BJ (cell line): ENCODE results near the gene NECAB3. TPM values are rescaled to one million over a fixed set of nuclear protein-coding genes. Genes with fewer than 3 reads are reported as not detected.

Experiments used
- CTCF ChIA-PET: fragments of 350-600 bp; formaldehyde crosslinking; extraction: SDS; loops from one replicate; lab custom pipeline; 2021; ENCODE audit warnings: antibody characterized with exemption, inconsistent platforms; lab: Yijun Ruan, JAX
- POLR2A ChIA-PET: fragments of 300-600 bp; sonication (Branson Sonifier 250); formaldehyde crosslinking; extraction: SDS; loops from one replicate; lab custom pipeline; 2021; ENCODE audit warnings: antibody characterized with exemption; lab: Charles Lee
- DNase-seq: peaks from one replicate; pipeline ENCODE4 v3.0.0-alpha.2; 2011; ENCODE audit warnings: low read depth
- H3K27me3 ChIP-seq: 2 replicates; pipeline ENCODE4 v1.6.0; 2011; ENCODE audit warnings: low read length; ENCODE audit not compliant: control insufficient read depth, insufficient read depth
- H3K36me3 ChIP-seq: 2 replicates; pipeline ENCODE4 v1.5.1; 2011; ENCODE audit warnings: low read length; ENCODE audit not compliant: control insufficient read depth, insufficient read depth
- H3K4me3 ChIP-seq: 2 replicates; pipeline ENCODE4 v1.5.1; 2011; ENCODE audit warnings: low read depth, mild to moderate bottlenecking, control low read depth, low read length
- CTCF ChIP-seq: IDR thresholded peaks from 2 replicates; pipeline ENCODE4 v1.5.1; 2011; ENCODE audit warnings: low read depth, mild to moderate bottlenecking, control low read depth, inconsistent platforms, low read length, moderate library complexity; ENCODE audit not compliant: insufficient read depth
- polyA plus RNA-seq: library from polyadenylated mRNA; depleted of rRNA; stranded (reverse); fragments of >200 nt; gene quantifications from 2 replicates; pipeline ENCODE4 v1.2.3, GENCODE V29; 2011

The NECAB3 gene
- polyA plus RNA-seq, 1 experiment: 20.2 TPM

GRCh38 chr20:33672426-33673113 is 1.7 kb downstream of the NECAB3 start:
- no peak for DNase-seq
- POLR2A ChIA-PET: no interaction called here
- TF ChIP-seq CTCF: no peak
- H3K27me3 ChIP-seq: no peaks in the 10 kb centered on the region
- H3K4me3 ChIP-seq: no peak overlapping the region
- H3K36me3 ChIP-seq: peaks cover 6% of the 10 kb centered on the region
- CTCF ChIA-PET: interaction anchor here (0.8 kb wide), 1 partner anchor 219 kb away, joined by 3 read pairs; no protein-coding TSS in a partner anchor

- H3K36me3 ChIP-seq: peaks cover 6% of the 10 kb centered on the region
- TF ChIP-seq CTCF: no peak
- no peak overlapping the region for H3K4me3 ChIP-seq
- CTCF ChIA-PET: interaction anchor here (0.8 to 1.5 kb wide), 2 partner anchors 214 to 218 kb away, joined by 3 to 4 read pairs; no protein-coding TSS in a partner anchor
- no peaks in the 10 kb centered on the region for H3K27me3 ChIP-seq
- DNase-seq: no peak
- POLR2A ChIA-PET: no interaction called here
These were observed 2.5 kb downstream of the NECAB3 start for GRCh38 chr20:33671573-33672288.

- Histone ChIP-seq H3K36me3 (peaks cover 6% of the 10 kb centered on the region), H3K27me3 (no peaks in the 10 kb centered on the region), H3K4me3 (no peak overlapping the region)
- ChIA-PET CTCF (interaction anchor here (0.8 to 1.5 kb wide), 2 partner anchors 209 to 214 kb away, joined by 4 to 5 read pairs; no protein-coding TSS in a partner anchor), POLR2A (no interaction called here)
- TF ChIP-seq CTCF: no peak
- no peak for DNase-seq
These were observed 3.3 kb downstream of the NECAB3 start for GRCh38 chr20:33670715-33671499.

- POLR2A ChIA-PET: no interaction called here
- Histone ChIP-seq H3K27me3 (no peaks in the 10 kb centered on the region), H3K36me3 (peaks cover 6% of the 10 kb centered on the region), H3K4me3 (no peak overlapping the region)
- TF ChIP-seq CTCF: no peak
- CTCF ChIA-PET: interaction anchor here (0.8 to 1.5 kb wide), 2 partner anchors 208 to 213 kb away, joined by 4 to 5 read pairs; no protein-coding TSS in a partner anchor
- DNase-seq: no peak
These were observed 4.2 kb downstream of the NECAB3 start for GRCh38 chr20:33669873-33670640.
